GM12878 (cell line): ENCODE measurements around the gene BCORL1.

ENCODE experiments used
- CHD4 ChIP-seq: fragments of 200-600 bp; sonication (generic); IDR thresholded peaks from 2 replicates; pipeline ENCODE4 v1.6.1; 2016; ENCODE audit warnings: mild to moderate bottlenecking
- FOS ChIP-seq: IDR thresholded peaks from 3 replicates; pipeline ENCODE4 v1.6.1; 2011; ENCODE audit warnings: borderline replicate concordance; ENCODE audit not compliant: insufficient read length; ENCODE audit errors: extremely low read depth
- HDAC6 ChIP-seq: fragments of 200-600 bp; sonication (generic); IDR thresholded peaks from one replicate; pipeline ENCODE4 v1.8.0; 2017; ENCODE audit warnings: antibody characterized with exemption; ENCODE audit not compliant: unreplicated experiment
- JUNB ChIP-seq: IDR thresholded peaks from 2 replicates; pipeline ENCODE4 v1.6.1; 2016; ENCODE audit warnings: antibody characterized with exemption, mild to moderate bottlenecking
- POLR2A ChIP-seq: IDR thresholded peaks from 2 replicates; pipeline ENCODE4 v1.6.1; 2011; ENCODE audit warnings: low read depth, mild to moderate bottlenecking, low read length
- RELA ChIP-seq: fragments of 450-650 bp; IDR thresholded peaks from 2 replicates; pipeline ENCODE4 v1.8.0; 2014; ENCODE audit warnings: borderline replicate concordance; ENCODE audit not compliant: partially characterized antibody
- SIN3A ChIP-seq: IDR thresholded peaks from 2 replicates; pipeline ENCODE4 v1.6.1; 2012; ENCODE audit warnings: low read depth, low read length, improper control_type of control experiment
- TCF12 ChIP-seq: IDR thresholded peaks from 2 replicates; pipeline ENCODE4 v1.6.1; 2011; ENCODE audit warnings: low read depth, mild to moderate bottlenecking, low read length
- YY1 ChIP-seq: IDR thresholded peaks from 2 replicates; pipeline ENCODE4 v1.6.1; 2011; ENCODE audit warnings: low read depth, mild to moderate bottlenecking, low read length
- ZZZ3 ChIP-seq: IDR thresholded peaks from 2 replicates; pipeline ENCODE4 v1.6.1; 2011; ENCODE audit warnings: low read depth; ENCODE audit not compliant: control insufficient read depth, insufficient read length
- TF ChIP-seq, protein P1 (sequence below), 3 experiments: IDR thresholded peaks in 2 of 3; conservative IDR thresholded peaks in 1 of 3; 2 replicates each; pipeline ENCODE4 v1.5.1; 2011; ENCODE audit warnings: low read depth in 3 of 3, low read length in 3 of 3, mild to moderate bottlenecking in 3 of 3, control low read depth in 2 of 3, moderate library complexity in 2 of 3, inconsistent platforms in 1 of 3, mixed read lengths in 1 of 3; ENCODE audit not compliant: control insufficient read depth in 2 of 3, insufficient read depth in 1 of 3; ENCODE audit errors: extremely low read depth in 1 of 3
- TF ChIP-seq, protein P2 (sequence below): IDR thresholded peaks from 2 replicates; pipeline ENCODE4 v1.6.1; 2011; ENCODE audit warnings: low read depth, mild to moderate bottlenecking, low read length, moderate library complexity, borderline replicate concordance; ENCODE audit errors: extremely low read depth
- TF ChIP-seq, protein P3 (sequence below): IDR thresholded peaks from 2 replicates; pipeline ENCODE4 v1.6.1; 2011; ENCODE audit warnings: borderline replicate concordance, low read depth, mild to moderate bottlenecking, moderate library complexity, mixed read lengths, low read length; ENCODE audit not compliant: insufficient read depth; ENCODE audit errors: extremely low read length
- TF ChIP-seq, protein P4 (sequence below): fragments of 450-650 bp; IDR thresholded peaks from 2 replicates; pipeline ENCODE4 v1.6.1; 2016; ENCODE audit warnings: mild to moderate bottlenecking

GRCh38 chrX:130047416-130047815, 65.0 kb downstream of the BCORL1 start:
- no peak for TF ChIP-seq TCF12
- TF ChIP-seq, protein P1, sequence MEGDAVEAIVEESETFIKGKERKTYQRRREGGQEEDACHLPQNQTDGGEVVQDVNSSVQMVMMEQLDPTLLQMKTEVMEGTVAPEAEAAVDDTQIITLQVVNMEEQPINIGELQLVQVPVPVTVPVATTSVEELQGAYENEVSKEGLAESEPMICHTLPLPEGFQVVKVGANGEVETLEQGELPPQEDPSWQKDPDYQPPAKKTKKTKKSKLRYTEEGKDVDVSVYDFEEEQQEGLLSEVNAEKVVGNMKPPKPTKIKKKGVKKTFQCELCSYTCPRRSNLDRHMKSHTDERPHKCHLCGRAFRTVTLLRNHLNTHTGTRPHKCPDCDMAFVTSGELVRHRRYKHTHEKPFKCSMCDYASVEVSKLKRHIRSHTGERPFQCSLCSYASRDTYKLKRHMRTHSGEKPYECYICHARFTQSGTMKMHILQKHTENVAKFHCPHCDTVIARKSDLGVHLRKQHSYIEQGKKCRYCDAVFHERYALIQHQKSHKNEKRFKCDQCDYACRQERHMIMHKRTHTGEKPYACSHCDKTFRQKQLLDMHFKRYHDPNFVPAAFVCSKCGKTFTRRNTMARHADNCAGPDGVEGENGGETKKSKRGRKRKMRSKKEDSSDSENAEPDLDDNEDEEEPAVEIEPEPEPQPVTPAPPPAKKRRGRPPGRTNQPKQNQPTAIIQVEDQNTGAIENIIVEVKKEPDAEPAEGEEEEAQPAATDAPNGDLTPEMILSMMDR (IDR thresholded peaks at IDR 0.05 in 2 of 3, conservative IDR thresholded peaks at IDR 0.05 in 1 of 3; ENCODE audit: control insufficient read depth in 2 of 3, extremely low read depth in 1 of 3, insufficient read depth in 1 of 3, low read depth in 3 of 3, low read length in 3 of 3), result no peak
- TF ChIP-seq YY1, result no peak
- TF ChIP-seq HDAC6, result no peak
- TF ChIP-seq, protein P2, sequence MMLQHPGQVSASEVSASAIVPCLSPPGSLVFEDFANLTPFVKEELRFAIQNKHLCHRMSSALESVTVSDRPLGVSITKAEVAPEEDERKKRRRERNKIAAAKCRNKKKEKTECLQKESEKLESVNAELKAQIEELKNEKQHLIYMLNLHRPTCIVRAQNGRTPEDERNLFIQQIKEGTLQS, result no peak
- TF ChIP-seq SIN3A, result no peak
- TF ChIP-seq, protein P3, sequence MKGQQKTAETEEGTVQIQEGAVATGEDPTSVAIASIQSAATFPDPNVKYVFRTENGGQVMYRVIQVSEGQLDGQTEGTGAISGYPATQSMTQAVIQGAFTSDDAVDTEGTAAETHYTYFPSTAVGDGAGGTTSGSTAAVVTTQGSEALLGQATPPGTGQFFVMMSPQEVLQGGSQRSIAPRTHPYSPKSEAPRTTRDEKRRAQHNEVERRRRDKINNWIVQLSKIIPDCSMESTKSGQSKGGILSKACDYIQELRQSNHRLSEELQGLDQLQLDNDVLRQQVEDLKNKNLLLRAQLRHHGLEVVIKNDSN, result no peak
- TF ChIP-seq JUNB, result no peak
- no peak for TF ChIP-seq POLR2A
- TF ChIP-seq, protein P4, sequence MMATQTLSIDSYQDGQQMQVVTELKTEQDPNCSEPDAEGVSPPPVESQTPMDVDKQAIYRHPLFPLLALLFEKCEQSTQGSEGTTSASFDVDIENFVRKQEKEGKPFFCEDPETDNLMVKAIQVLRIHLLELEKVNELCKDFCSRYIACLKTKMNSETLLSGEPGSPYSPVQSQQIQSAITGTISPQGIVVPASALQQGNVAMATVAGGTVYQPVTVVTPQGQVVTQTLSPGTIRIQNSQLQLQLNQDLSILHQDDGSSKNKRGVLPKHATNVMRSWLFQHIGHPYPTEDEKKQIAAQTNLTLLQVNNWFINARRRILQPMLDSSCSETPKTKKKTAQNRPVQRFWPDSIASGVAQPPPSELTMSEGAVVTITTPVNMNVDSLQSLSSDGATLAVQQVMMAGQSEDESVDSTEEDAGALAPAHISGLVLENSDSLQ, result no peak
- no peak for TF ChIP-seq ZZZ3
- no peak for TF ChIP-seq RELA
- no peak for TF ChIP-seq CHD4
- TF ChIP-seq FOS, result no peak
